Breast epithelium (tissue), 4 donors: ENCODE measurements around the gene NFIB. TPM values are rescaled to one million over a fixed set of nuclear protein-coding genes. Genes with fewer than 3 reads are reported as not detected.

Experiments
- DNase-seq, 2 donors: peaks; one replicate each; pipeline ENCODE4 v3.0.0-alpha.2; 2019; ENCODE audit warnings: low spot score in 2 of 2
- H3K27ac ChIP-seq, 2 donors: fragments of 200-600 bp; sonication (generic) in 1 of 2; one replicate each; pipeline ENCODE4 v1.5.1; 2016 to 2019; ENCODE audit warnings: mild to moderate bottlenecking in 1 of 2
- H3K27me3 ChIP-seq, 2 donors: fragments of 200-600 bp; sonication (generic) in 1 of 2; one replicate each; pipeline versions ENCODE4 v1.5.1 to v1.6.0; 2017 to 2019; ENCODE audit warnings: control low read depth in 1 of 2, mild to moderate bottlenecking in 1 of 2
- H3K36me3 ChIP-seq: fragments of 200-600 bp; one replicate; pipeline ENCODE4 v1.5.1; 2019
- H3K4me1 ChIP-seq, 2 donors: fragments of 200-600 bp; sonication (generic); one replicate each; pipeline ENCODE4 v1.5.1; 2016 to 2019; ENCODE audit warnings: control low read depth in 1 of 2
- H3K4me3 ChIP-seq, 3 donors: fragments of 200-600 bp; sonication (generic); 1 replicate in 2 of 3; 2 replicates in 1 of 3; pipeline ENCODE4 v1.5.1; 2016 to 2019; ENCODE audit warnings: mild to moderate bottlenecking in 3 of 3, moderate library complexity in 2 of 3
- H3K9me3 ChIP-seq, 2 donors: fragments of 200-600 bp; sonication (generic) in 1 of 2; one replicate each; pipeline ENCODE4 v1.5.1; 2016 to 2019; ENCODE audit warnings: control low read depth in 1 of 2
- CTCF ChIP-seq, 3 donors: fragments of 450-650 bp; IDR thresholded peaks; one replicate each; pipeline ENCODE4 v1.5.1; 2016 to 2017; ENCODE audit warnings: antibody characterized with exemption in 3 of 3, mild to moderate bottlenecking in 3 of 3, moderate library complexity in 3 of 3
- POLR2A ChIP-seq: fragments of 450-650 bp; IDR thresholded peaks from one replicate; pipeline ENCODE4 v1.6.1; 2016; ENCODE audit warnings: antibody characterized with exemption, mild to moderate bottlenecking, moderate library complexity
- POLR2AphosphoS5 ChIP-seq, 3 donors: sonication (generic); formaldehyde crosslinking; IDR thresholded peaks; one replicate each; pipeline ENCODE4 v1.6.1; 2017; ENCODE audit warnings: antibody characterized with exemption in 3 of 3
- intact Hi-C: fragments of 100-400 bp; cut with DNase I; formaldehyde crosslinking; loops from one replicate; pipeline ENCODE4 v1.15.1; 2023; ENCODE audit warnings: low total_unique reads
- total RNA-seq, 3 donors: library from RNA; depleted of rRNA; stranded (reverse); fragments of >200 nt; gene quantifications; one replicate each; pipeline ENCODE4 v1.1.0, GENCODE V29; 2016

Gene NFIB
- total RNA-seq, 3 donors from 2014 or later = 95.2 to 237 (median 105) TPM

GRCh38 chr9:14086495-14086894 lies 227.4 kb downstream of the NFIB start:
- H3K36me3 ChIP-seq = no peaks in the 10 kb centered on the region
- intact Hi-C loops = no loop called here
- no peaks in the 10 kb centered on the region for H3K9me3 ChIP-seq
- H3K27ac ChIP-seq = no peak overlapping the region
- H3K27me3 ChIP-seq = no peaks in the 10 kb centered on the region
- DNase-seq = no peak
- TF ChIP-seq CTCF (IDR thresholded peaks at IDR 0.05) (no peak), POLR2AphosphoS5 (IDR thresholded peaks at IDR 0.05) (no peak), POLR2A (no peak)
- H3K4me1 ChIP-seq = no peaks in the 10 kb centered on the region
- no peak overlapping the region for H3K4me3 ChIP-seq

GRCh38 chr9:14085810-14086209 lies 228.1 kb downstream of the NFIB start:
- Histone ChIP-seq H3K27me3 (no peaks in the 10 kb centered on the region), H3K27ac (no peak overlapping the region), H3K4me3 (no peak overlapping the region), H3K36me3 (no peaks in the 10 kb centered on the region), H3K4me1 (no peaks in the 10 kb centered on the region), H3K9me3 (no peaks in the 10 kb centered on the region)
- no peak for TF ChIP-seq POLR2A
- no peak for DNase-seq
- intact Hi-C loops = no loop called here

- no peak for TF ChIP-seq POLR2A
- TF ChIP-seq CTCF (IDR thresholded peaks at IDR 0.05) = no peak
- TF ChIP-seq POLR2AphosphoS5 (IDR thresholded peaks at IDR 0.05) = no peak
- no peak overlapping the region for H3K4me3 ChIP-seq
- DNase-seq = no peak
- H3K27me3 ChIP-seq = no peaks in the 10 kb centered on the region
- no peak overlapping the region for H3K27ac ChIP-seq
- no peaks in the 10 kb centered on the region for H3K4me1 ChIP-seq
- intact Hi-C loops = no loop called here
- no peaks in the 10 kb centered on the region for H3K36me3 ChIP-seq
- H3K9me3 ChIP-seq = no peaks in the 10 kb centered on the region
These were observed 229.1 kb downstream of the NFIB start for GRCh38 chr9:14084867-14085266.

- Histone ChIP-seq H3K4me1 (no peaks in the 10 kb centered on the region), H3K4me3 (no peak overlapping the region), H3K36me3 (no peaks in the 10 kb centered on the region), H3K9me3 (no peaks in the 10 kb centered on the region), H3K27me3 (no peaks in the 10 kb centered on the region), H3K27ac (no peak overlapping the region)
- no peak for DNase-seq
- no peak for TF ChIP-seq CTCF (IDR thresholded peaks at IDR 0.05)
- no peak for TF ChIP-seq POLR2AphosphoS5 (IDR thresholded peaks at IDR 0.05)
- no peak for TF ChIP-seq POLR2A
- intact Hi-C loops = no loop called here
These were observed 230.6 kb downstream of the NFIB start for GRCh38 chr9:14083366-14083765.

- intact Hi-C loops = no loop called here
- H3K4me1 ChIP-seq = no peaks in the 10 kb centered on the region
- H3K9me3 ChIP-seq = no peaks in the 10 kb centered on the region
These were observed 231.2 kb downstream of the NFIB start for GRCh38 chr9:14082732-14083131.

More at GRCh38 chr9:14082732-14083131, 231.2 kb downstream of the NFIB start:
- no peak overlapping the region for H3K27ac ChIP-seq
- H3K4me3 ChIP-seq = no peak overlapping the region
- H3K36me3 ChIP-seq = no peaks in the 10 kb centered on the region
- DNase-seq = no peak
- no peak for TF ChIP-seq CTCF (IDR thresholded peaks at IDR 0.05)
- no peak for TF ChIP-seq POLR2AphosphoS5 (IDR thresholded peaks at IDR 0.05)
- no peak for TF ChIP-seq POLR2A
- no peaks in the 10 kb centered on the region for H3K27me3 ChIP-seq
